Activated gamma-delta T cell treated with Interleukin-2 at 50 U/mL for 16 hours (primary cell): Measurements from ENCODE around the gene ATP9A.
"Not testable (repeated sequence)": the region's sequence is repeated elsewhere in the genome, so short reads cannot be mapped to it uniquely, and the experiment has no call there.

Source experiments
- DNase-seq: peaks from one replicate; pipeline ENCODE4 v3.0.0-alpha.2; 2020

Gene ATP9A

GRCh38 chr20:51767867-51768758, at the start of gene ATP9A:
Gene ATP9A (minus strand): TSS chr20:51768390. CDS start chr20:51768369, 21 bp downstream.
- DNase-seq, result peak; percentile 10

- DNase-seq, result not testable (repeated sequence)
These were observed 48.7 kb upstream of the ATP9A start for GRCh38 chr20:51816856-51817255.

- no peak for DNase-seq
These were observed 47.3 kb upstream of the ATP9A start for GRCh38 chr20:51815383-51816076.

- DNase-seq, result no peak
These were observed 44.7 kb upstream of the ATP9A start for GRCh38 chr20:51812861-51813260.

- no peak for DNase-seq
These were observed 43.4 kb upstream of the ATP9A start for GRCh38 chr20:51811514-51812128.

GRCh38 chr20:51811042-51811355, 42.8 kb upstream of the ATP9A start:
- DNase-seq, result no peak

- no peak for DNase-seq
These were observed 42.2 kb upstream of the ATP9A start for GRCh38 chr20:51810155-51811041.

GRCh38 chr20:51807720-51808250, 39.6 kb upstream of the ATP9A start:
- no peak for DNase-seq

- no peak for DNase-seq
These were observed 36.6 kb upstream of the ATP9A start for GRCh38 chr20:51804754-51805153.

GRCh38 chr20:51803148-51803854, 35.1 kb upstream of the ATP9A start:
- no peak for DNase-seq

- DNase-seq, result no peak
These were observed 34.1 kb upstream of the ATP9A start, which contains the start of gene SALL4 for GRCh38 chr20:51802170-51802751. Gene SALL4 (minus strand): TSS chr20:51802521. CDS start chr20:51802408, 113 bp downstream.

- DNase-seq, result no peak
These were observed 33.6 kb upstream of the ATP9A start for GRCh38 chr20:51801823-51802123.

- no peak for DNase-seq
These were observed 33.1 kb upstream of the ATP9A start for GRCh38 chr20:51801122-51801822.

- DNase-seq, result no peak
These were observed 32.6 kb upstream of the ATP9A start for GRCh38 chr20:51800872-51801121.

- peak; percentile 62 for DNase-seq
These were observed 32.1 kb upstream of the ATP9A start for GRCh38 chr20:51800060-51800871.

- no peak for DNase-seq
These were observed 31.2 kb upstream of the ATP9A start for GRCh38 chr20:51799401-51799860.

GRCh38 chr20:51797357-51798025, 29.3 kb upstream of the ATP9A start:
- no peak for DNase-seq

GRCh38 chr20:51796340-51796739, 28.1 kb upstream of the ATP9A start:
- no peak for DNase-seq

GRCh38 chr20:51792960-51793359, 24.8 kb upstream of the ATP9A start:
- no peak for DNase-seq

GRCh38 chr20:51791626-51792025, 23.4 kb upstream of the ATP9A start:
- DNase-seq, result no peak
